ENCODE data around the gene DNAJC1.

DNA sequence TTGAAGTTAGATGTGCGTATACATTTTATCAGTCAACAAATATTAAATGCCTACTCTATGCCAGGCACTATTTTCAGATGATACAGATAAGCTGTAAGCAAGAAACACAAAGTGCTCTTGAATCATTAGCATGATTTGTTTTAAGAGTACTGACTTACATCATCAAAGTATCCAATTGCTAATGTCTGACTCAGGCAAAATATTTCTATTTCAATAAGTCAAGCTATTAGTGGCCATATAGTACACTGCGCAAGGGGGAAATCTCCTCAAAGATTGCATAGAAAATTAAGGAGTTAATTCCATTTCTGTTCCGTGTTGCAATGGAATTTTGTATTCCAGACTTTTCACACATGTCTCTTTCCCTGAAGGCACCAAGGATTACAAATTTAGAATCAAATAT is 46.1 kb upstream of the DNAJC1 start:
- TF ChIP-seq, protein P1, sequence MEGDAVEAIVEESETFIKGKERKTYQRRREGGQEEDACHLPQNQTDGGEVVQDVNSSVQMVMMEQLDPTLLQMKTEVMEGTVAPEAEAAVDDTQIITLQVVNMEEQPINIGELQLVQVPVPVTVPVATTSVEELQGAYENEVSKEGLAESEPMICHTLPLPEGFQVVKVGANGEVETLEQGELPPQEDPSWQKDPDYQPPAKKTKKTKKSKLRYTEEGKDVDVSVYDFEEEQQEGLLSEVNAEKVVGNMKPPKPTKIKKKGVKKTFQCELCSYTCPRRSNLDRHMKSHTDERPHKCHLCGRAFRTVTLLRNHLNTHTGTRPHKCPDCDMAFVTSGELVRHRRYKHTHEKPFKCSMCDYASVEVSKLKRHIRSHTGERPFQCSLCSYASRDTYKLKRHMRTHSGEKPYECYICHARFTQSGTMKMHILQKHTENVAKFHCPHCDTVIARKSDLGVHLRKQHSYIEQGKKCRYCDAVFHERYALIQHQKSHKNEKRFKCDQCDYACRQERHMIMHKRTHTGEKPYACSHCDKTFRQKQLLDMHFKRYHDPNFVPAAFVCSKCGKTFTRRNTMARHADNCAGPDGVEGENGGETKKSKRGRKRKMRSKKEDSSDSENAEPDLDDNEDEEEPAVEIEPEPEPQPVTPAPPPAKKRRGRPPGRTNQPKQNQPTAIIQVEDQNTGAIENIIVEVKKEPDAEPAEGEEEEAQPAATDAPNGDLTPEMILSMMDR (IDR thresholded peaks at IDR 0.05; ENCODE audit: low read length): no peak
- TF ChIP-seq EZH2 (IDR thresholded peaks at IDR 0.05; ENCODE audit: borderline replicate concordance, low read length): no peak
